PC-3 (cell line): Measurements from ENCODE around the gene MSMB.

ENCODE experiments used
- EZH2 ChIP-seq: fragments of 300-600 bp; sonication (generic); IDR thresholded peaks from one replicate; pipeline ENCODE4 v1.6.1; 2017; ENCODE audit warnings: antibody characterized with exemption, mild to moderate bottlenecking, low read length; ENCODE audit not compliant: unreplicated experiment
- EZH2phosphoT487 ChIP-seq: fragments of 300-600 bp; sonication (generic); IDR thresholded peaks from 2 replicates; pipeline ENCODE4 v1.6.1; 2018; ENCODE audit warnings: mild to moderate bottlenecking, antibody characterized with exemption, low read length, borderline replicate concordance
- TF ChIP-seq, protein P1 (sequence below): fragments of 300-600 bp; sonication (generic); conservative IDR thresholded peaks from 2 replicates; pipeline ENCODE4 v1.5.1; 2017; ENCODE audit warnings: antibody characterized with exemption, low read depth, mild to moderate bottlenecking, low read length

DNA sequence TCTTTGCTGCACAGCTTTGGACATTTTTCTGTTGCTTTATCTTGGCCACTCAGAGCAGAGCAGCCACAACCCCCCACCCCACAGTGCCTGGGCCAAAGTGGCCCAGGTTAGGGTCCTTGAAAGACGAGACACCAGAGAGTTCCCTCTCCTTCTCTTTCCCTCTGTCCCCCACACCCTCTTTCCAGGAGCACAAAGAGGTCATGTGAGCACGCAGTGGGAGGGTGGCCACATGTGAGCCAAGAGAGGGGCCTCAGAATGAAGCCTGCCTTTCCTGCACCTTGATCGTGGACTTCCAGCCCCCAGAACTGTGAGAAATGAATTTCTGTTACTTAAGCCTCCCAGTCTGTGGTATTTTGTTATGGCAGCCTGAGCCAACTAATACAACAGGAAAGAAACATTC is 14.6 kb upstream of the MSMB start:
- TF ChIP-seq, protein P1, sequence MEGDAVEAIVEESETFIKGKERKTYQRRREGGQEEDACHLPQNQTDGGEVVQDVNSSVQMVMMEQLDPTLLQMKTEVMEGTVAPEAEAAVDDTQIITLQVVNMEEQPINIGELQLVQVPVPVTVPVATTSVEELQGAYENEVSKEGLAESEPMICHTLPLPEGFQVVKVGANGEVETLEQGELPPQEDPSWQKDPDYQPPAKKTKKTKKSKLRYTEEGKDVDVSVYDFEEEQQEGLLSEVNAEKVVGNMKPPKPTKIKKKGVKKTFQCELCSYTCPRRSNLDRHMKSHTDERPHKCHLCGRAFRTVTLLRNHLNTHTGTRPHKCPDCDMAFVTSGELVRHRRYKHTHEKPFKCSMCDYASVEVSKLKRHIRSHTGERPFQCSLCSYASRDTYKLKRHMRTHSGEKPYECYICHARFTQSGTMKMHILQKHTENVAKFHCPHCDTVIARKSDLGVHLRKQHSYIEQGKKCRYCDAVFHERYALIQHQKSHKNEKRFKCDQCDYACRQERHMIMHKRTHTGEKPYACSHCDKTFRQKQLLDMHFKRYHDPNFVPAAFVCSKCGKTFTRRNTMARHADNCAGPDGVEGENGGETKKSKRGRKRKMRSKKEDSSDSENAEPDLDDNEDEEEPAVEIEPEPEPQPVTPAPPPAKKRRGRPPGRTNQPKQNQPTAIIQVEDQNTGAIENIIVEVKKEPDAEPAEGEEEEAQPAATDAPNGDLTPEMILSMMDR, result no peak
- TF ChIP-seq EZH2 (no peak), EZH2phosphoT487 (no peak)
